RPMI7951 (cell line): Measurements from ENCODE around the gene RTBDN. TPM values are rescaled to one million over a fixed set of nuclear protein-coding genes. Genes with fewer than 3 reads are reported as not detected.
"Not testable (repeated sequence)": the region's sequence is repeated elsewhere in the genome, so short reads cannot be mapped to it uniquely, and the experiment has no call there.

Experiments used
- DNase-seq: peaks from one replicate; pipeline ENCODE4 v3.0.0-alpha.2; 2012; ENCODE audit warnings: low read depth
- total RNA-seq: library from RNA; depleted of rRNA; stranded (reverse); fragments of >200 nt; shearing (Covaris generic); gene quantifications from 2 replicates; pipeline ENCODE4 v1.2.3, GENCODE V29; 2014

Gene RTBDN
- total RNA-seq, 1 experiment from 2014 or later, result not detected

DNA sequence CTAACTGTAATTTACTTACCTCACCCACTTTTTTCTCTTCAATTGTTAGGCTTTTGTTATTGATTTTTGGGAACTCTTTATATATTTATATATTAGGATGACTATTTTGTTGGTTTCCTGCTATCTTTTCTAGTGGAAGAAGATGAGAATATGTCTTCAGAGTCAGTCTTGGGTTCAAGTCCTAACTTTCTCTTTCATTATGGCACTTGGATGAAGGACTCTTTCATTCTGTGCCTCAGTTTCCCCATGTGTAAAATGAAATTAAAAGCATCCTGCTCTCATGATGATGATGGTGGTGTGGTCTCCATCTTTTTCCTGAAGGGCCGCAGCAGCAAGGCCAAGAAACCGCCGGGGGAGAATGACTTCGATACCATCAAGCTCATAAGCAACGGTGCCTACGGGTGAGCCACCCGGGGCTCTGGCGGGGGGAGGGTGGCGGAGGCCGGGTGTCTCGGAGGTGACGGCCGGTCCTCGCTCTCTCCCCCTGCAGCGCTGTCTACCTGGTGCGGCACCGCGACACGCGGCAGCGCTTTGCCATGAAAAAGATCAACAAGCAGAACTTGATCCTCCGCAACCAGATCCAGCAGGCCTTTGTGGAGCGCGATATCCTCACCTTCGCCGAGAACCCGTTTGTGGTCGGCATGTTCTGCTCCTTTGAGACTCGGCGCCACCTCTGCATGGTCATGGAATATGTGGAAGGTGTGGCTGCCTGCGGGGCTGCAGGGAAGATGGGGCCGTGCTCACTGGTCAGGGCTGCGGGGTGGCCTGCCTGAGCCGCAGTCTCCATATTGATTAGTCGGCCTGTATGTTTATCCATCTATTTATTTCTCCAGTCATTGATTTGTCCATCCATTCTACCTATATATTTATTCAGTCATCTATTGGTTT is 23.9 kb upstream of the RTBDN start:
- DNase-seq, result no peak

- no peak for DNase-seq
These were observed 22.3 kb upstream of the RTBDN start for GRCh38 chr19:12856653-12857052.

DNA sequence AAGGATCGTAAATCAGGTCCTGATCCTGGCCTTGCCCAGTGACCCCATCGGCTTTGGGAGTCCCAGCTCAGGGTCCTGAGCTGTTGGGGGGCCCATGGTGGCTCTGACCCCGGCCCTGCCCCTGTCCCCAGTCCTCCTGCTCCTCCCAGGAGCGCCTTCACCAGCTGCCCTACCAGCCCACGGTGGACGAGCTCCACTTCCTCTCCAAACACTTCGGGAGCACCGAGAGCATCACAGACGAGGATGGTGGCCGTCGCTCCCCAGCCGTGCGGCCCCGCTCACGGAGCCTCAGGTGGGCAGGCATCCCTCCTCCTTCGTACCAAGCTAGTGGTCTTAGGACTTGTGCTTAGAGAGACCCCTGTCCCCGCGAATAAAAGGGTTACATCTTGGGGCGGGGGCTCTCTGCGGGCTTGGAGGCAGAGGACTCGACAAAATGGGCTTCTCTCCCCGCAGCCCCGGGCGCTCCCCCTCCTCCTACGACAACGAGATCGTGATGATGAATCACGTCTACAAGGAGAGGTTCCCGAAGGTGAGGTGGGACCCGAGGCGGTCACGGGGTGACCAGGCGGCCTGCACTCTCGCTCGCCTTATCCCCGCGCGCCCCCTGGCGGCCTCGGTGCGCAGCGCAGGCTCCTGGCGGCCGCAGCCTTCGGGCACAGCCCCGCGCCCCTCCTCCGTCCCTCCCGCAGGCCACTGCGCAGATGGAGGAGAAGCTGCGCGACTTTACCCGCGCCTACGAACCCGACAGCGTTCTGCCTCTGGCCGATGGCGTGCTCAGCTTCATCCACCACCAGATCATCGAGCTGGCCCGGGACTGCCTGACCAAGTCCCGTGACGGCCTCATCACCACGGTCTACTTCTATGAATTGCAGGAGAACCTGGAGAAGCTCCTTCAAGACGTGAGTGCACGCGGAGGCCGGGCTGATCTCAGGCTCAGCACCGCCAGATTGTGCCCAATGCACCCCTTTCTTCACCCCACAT is 13.1 kb upstream of the RTBDN start:
- peak; percentile 78 for DNase-seq

- not testable (repeated sequence) for DNase-seq
These were observed 12.2 kb upstream of the RTBDN start for GRCh38 chr19:12846613-12847012.

DNA sequence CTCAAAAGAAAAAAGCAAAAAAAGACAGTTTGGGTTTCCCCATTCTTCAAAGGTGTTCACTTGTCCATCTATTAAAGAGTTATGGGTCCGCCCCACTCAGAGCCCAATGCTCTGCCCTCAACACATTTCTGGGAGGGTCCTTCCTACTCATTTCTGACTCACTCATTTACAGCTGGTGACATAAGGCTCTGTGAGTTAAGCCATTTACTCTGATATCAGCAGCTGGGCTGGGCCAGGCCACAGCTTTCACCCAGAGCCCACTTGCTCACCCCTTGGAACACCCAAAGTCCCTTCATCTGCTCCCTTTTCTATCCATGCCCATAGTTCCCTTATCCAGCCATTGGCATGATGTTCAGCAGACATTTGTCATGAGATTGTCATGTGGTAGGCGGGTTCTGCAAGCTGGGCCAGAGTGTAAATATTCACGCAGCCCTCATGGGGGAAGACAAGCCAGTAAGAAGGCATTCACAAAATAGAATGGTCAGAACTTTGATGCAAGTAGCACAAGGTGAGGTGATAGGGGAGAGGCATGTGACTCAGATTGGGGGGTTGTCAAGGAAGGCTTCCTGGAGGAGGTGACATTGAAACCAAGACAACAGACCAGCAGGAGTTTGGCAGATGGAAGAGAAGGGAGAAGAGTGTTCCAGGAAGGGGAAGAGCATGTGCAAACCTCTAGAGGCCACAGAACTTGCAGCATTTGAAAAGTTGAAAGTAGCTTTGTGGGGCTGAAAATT is 9.8 kb upstream of the RTBDN start:
- DNase-seq, result no peak

GRCh38 chr19:12843328-12843727 is 8.9 kb upstream of the RTBDN start:
- no peak for DNase-seq

- DNase-seq, result no peak
These were observed 8.1 kb upstream of the RTBDN start for GRCh38 chr19:12842511-12842910.

- DNase-seq, result no peak
These were observed 6.7 kb upstream of the RTBDN start for GRCh38 chr19:12841094-12841493.

DNA sequence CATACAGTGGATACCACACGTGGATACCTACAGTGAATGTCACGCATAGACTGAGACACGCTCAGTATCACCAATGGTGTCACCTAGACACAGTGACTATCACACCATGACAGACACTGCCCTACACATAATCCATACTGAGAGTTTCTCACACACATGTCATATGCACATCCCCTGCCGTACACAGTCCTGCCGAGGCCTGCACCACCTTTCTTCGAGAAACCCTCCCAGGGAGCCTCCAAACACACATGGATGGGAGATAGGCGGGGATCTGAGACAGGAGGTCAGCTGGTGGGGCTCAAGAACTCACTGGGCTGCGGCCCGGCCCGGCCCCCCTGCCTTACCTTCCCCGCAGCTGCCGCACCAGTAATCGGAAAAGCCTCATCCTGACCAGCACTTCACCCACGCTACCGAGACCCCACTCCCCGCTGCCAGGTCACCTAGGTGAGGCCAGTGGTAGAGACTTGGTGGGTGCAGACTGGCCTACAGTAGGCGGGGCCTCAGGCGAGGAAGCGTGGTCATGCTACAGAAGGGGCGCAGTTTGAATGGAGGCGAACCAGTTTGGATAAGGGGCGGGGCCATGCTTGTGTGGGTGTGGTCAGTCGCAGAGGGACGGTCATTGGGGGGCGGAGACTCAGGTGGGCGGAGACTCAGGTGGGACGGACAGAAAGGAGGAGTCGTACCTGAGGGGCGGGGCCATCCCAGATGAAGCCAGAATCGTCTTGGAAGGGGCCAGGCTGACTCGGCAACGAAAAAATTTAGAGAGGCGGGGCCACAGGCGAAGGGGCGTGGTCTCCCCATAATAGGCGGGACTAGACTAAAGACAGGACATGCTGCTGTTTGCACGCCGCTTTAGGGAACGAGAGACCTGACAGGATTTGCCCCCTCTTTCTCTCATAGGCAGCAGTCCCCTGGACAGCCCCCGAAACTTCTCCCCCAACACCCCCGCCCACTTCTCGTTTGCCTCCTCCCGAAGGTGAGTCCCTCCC is 6.0 kb upstream of the RTBDN start:
- DNase-seq, result peak; percentile 61

DNA sequence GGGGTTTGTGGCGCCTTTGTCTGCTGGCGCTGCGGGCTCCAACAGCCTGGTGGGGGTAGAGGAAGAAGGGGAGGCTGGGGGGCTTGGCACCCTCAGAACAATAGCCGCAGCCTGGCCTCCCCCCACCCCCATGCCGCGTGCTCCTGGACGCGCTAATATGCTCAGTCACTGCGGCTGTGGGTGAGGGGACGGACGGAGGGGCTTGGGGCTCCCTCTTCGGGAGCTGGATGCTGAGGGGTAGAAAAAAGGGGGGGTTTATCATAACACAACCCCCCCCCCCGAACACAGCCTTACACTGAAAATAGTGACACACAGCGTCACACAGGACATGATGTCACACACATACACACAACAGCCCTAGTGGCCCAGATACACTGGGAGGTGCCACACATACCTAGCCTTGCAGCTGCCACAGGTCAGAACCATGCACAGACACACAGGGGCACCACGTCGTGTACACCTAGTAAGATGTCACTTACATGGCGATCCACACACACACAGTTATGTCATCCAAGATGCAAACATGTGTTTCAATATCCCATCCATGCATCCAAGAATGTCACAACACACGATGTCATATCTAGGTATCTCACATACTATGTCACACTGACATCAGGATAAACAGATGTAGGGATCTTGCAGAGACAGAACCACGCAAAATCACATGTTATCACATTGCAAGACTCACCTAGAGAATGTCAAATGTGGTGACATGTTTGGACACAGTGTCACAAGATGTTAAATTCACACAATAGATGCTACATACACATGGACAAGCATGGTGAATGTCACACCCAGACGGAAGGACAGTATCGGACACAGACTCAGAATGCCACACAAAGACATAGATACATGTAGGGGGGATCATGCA is 4.7 kb upstream of the RTBDN start:
- no peak for DNase-seq

DNA sequence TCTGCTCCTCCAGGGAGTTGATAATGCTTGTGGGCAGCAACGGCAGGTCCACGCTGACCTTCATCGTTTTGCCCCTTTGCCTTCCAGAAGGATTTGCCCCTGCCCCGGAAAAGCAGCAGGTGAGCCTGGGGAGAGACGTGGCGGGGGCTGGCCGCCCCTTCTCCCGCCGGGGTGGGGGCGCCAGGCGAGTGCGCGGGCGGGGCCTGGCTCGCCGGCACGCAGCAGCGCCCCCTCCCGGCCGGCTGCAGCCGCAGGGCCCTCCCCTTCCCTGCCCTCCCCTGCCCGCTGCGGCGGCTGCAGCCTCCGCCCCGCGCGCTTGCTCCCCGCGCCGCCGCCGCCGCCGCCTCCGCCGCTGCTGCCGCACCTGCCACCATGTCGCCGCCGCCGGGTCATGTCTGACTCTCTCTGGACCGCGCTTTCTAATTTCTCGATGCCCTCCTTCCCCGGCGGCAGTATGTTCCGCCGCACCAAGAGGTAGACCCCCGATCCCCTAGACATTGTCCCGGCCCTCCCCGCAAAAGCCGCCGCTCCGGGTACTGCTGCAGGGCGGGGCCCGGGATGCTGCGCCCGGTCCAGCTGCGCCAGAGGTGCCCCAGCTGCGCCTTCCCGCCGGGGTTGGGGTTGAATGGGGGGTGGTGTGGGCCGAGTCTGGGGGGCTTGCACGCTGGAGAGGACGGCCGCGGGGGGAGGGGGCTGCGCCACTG is 4.0 kb upstream of the RTBDN start, which contains the start of gene MAST1:
Gene MAST1 (plus strand): TSS at position 334 of the 704 bp plus-strand sequence. CDS start 58 bp downstream, at position 392.
- DNase-seq, result no peak

DNA sequence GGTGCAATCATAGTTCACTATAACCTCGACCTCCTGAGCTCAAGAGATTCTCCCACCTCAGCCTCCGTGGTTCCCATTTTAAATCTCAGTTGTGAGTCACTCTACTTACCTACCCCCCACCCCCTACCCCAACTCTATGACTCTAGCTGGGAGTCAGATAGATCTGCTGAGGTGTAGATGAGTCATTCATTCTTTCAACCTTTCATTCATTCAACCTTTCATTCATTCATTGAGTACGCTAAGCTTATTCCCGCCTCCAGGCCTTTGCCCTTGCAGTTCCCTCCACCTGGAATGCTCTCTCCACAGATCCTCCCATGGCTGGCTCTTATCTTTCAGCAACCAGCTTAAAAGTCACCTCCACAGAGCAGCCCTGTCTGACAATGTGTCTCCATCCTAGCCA is 2.8 kb upstream of the RTBDN start:
- DNase-seq, result no peak

GRCh38 chr19:12836529-12836863 is 2.1 kb upstream of the RTBDN start:
- DNase-seq, result no peak

DNA sequence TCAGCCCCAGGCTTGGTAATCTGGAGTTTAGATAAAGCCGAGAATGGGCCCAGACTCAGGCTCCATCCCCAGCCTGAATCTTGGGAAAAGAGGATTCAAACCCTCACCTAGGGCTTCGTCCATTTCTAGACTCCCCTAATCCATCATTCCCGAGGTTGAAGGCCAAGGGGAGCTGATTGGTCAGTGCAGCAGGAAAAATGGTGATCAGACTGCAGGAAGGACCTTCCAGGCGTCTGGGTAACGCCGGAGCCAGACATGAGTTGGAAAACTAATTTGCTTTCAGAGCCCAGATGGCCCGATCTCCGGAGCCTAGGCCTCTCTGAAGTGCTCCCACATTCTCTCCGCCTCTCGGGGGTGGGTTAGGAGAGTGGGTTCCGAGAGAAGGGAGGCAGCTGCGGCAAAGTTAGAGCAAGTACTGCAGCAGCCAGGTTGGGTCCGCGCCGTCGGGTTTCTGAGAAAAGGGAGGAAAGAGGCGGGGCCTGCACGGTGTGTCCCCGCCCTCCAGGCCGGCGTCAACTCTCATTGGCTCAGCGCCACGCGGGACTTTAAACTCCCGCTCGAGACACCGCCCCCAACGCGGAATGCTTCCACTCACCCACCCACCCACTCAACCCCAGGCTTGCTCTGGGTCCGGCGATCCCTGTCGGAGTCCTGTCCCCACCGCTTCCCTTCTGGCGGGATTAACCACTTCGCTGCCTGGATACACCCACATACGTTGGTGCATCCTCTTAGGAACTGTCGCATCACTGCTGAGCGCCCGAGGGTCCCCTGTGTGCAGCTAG is 788 bp upstream of the RTBDN start:
- DNase-seq, result no peak

DNA sequence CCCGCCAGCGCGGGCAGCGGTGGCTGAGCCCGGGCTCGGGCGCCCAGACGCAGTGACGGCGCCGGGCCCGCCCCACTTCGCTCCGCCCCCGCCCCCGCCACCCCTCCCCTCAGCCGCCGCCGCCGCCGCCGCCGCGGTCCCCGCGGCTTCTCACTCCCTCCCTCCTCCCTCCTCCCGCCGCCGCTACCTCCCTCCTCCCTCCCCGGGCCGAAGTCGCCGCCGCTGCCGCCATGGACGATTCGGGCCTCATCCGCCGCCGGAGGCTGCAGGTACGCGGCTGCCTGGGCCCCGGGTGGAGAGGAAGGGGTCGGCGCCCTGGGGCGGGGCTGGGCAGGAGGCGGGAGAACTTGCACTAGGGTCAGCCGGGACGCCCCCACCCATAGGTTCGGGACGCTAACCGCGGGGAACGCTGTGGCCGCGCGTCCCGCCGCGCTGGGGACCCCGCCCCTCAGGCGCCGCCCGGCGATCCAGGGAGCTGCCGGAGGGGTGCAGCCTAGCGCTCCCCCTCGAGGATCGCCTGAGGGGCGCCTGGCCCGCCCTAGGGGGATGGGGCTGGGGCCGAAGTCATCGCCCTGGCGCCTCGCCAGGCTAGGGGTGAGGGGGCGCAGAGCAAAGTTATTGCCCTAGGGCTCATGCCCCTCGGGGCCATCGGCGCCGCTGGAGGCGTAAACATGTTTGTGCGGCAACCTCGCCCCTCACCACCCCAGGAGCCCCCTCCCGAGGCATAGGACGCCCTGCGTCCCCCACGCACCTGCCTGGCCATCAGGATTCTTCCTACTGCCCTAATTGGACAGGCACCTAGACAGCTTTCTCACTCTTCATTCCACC is 427 bp downstream of the RTBDN start:
- DNase-seq, result no peak

DNA sequence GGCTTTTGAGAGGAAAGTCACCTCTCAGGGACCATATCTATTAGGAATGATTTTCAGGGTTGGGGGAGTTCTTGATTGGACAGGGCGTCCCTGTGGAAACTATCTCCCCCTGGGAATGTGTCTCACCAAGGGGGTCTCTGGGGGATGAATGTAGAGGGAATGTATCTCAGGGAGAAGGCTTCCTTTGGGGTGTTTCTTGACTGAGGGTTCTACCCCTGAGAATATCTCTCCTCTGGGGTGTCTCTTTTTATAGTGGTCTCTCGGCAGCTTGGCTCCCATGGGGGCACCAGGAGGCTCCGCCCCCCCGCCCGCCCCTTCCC is 1.0 kb downstream of the RTBDN start:
- DNase-seq, result no peak

DNA sequence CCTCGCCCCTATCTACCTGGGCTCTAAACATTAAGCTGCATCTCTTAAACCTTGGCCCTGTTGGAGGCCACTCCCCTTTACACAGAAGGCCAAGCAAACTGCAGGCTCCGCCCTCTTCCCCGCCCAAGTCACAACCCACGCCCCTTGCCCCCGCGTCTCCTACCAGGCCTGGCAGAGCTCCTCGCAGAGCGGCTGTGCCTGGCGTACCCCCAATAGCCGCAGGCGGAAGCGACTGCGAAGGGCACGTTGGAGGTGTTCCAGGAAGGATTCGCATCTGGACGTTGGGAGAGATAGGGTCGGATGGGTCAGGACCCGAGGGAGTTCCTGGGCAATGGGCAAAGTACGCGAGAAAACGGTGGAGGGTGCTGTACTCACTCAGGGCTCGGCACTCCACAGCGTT is 5.9 kb downstream of the RTBDN start:
- DNase-seq, result peak; percentile 70
